ENCODE data around the gene MIS18BP1. TPM values are rescaled to one million over a fixed set of nuclear protein-coding genes. Genes with fewer than 3 reads are reported as not detected.

MIS18BP1 gene
- total RNA-seq, 2 experiments from 2014 or later, result 20.1 to 20.3 TPM

GRCh38 chr14:45201905-45202304, 51.1 kb downstream of the MIS18BP1 start:
- H3K36me3 Mint-ChIP-seq (ENCODE audit: low read depth), result peaks cover 26% of the 10 kb centered on the region
- ATAC-seq (ENCODE audit: poor library complexity) (peak; percentile 51), DNase-seq (peak in 4 of 14 experiments; percentile 4 to 32 (median 18))
- Histone ChIP-seq H3K4me3 (ENCODE audit: low read length) (no peak overlapping the region), H3K27ac (ENCODE audit: low read depth in 1 of 2, low read length in 2 of 2) (no peak overlapping the region), H3K27me3 (ENCODE audit: control insufficient read depth in 1 of 2, insufficient read depth in 2 of 2, low read length in 2 of 2) (no peaks in the 10 kb centered on the region), H3K4me1 (ENCODE audit: insufficient read depth, low read length) (no peaks in the 10 kb centered on the region), H3K9me3 (ENCODE audit: control insufficient read depth in 1 of 2, insufficient read depth in 1 of 2, low read length in 2 of 2) (no peaks in the 10 kb centered on the region), H3K36me3 (ENCODE audit: insufficient read depth, low read length) (peaks cover 4% of the 10 kb centered on the region)
- intact Hi-C loops (cut with DNase I, micrococcal nuclease), result no loop called here
- H3K9me3 Mint-ChIP-seq, result no peaks in the 10 kb centered on the region
- TF ChIP-seq CTCF (IDR thresholded peaks at IDR 0.05), result no peak
- H3K4me3 Mint-ChIP-seq, result no peak overlapping the region
- peak overlapping the region; percentile 20 for H3K27ac Mint-ChIP-seq
- ChIA-PET POLR2A (interaction anchor here (0.5 kb wide), 1 partner anchor 48 kb away, joined by 3 read pairs; no protein-coding TSS in a partner anchor), CTCF (no interaction called here)
- H3K4me1 Mint-ChIP-seq (ENCODE audit: low read depth), result no peaks in the 10 kb centered on the region
- no peaks in the 10 kb centered on the region for H3K27me3 Mint-ChIP-seq

DNA sequence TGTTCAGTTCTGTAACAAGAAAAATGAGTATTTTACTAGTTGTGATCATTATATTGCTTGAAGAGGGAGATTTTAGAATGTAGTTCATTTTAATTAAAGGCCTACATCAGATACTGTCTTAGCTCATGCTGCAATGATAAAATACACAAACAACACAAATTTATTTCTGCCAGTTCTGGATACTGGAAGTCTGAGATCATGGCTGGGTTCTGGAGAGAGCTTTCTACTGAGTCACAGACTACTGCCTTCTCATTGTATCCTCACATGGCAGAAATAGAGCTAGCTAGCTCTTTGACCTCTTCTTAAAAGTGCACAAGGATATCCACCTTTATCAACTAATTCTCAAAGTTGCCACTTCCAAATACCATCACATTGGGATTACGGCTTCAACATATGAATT, 53.8 kb downstream of the MIS18BP1 start:
- Histone ChIP-seq H3K36me3 (ENCODE audit: insufficient read depth, low read length) (peaks cover 5% of the 10 kb centered on the region), H3K27me3 (ENCODE audit: control insufficient read depth in 1 of 2, insufficient read depth in 2 of 2, low read length in 2 of 2) (no peaks in the 10 kb centered on the region), H3K4me1 (ENCODE audit: insufficient read depth, low read length) (no peaks in the 10 kb centered on the region), H3K4me3 (ENCODE audit: low read length) (no peak overlapping the region), H3K27ac (ENCODE audit: low read depth in 1 of 2, low read length in 2 of 2) (no peak overlapping the region), H3K9me3 (ENCODE audit: control insufficient read depth in 1 of 2, insufficient read depth in 1 of 2, low read length in 2 of 2) (no peaks in the 10 kb centered on the region)
- Mint-ChIP-seq H3K9me3 (no peaks in the 10 kb centered on the region), H3K27me3 (no peaks in the 10 kb centered on the region), H3K36me3 (ENCODE audit: low read depth) (peaks cover 29% of the 10 kb centered on the region), H3K27ac (no peak overlapping the region), H3K4me1 (ENCODE audit: low read depth) (no peaks in the 10 kb centered on the region), H3K4me3 (no peak overlapping the region)
- ATAC-seq (ENCODE audit: poor library complexity) (no peak), DNase-seq (no peak)
- intact Hi-C loops (cut with DNase I, micrococcal nuclease), result no loop called here
- ChIA-PET POLR2A (no interaction called here), CTCF (no interaction called here)
- no peak for TF ChIP-seq CTCF (IDR thresholded peaks at IDR 0.05)

GRCh38 chr14:45198551-45198950, 54.5 kb downstream of the MIS18BP1 start:
- Mint-ChIP-seq H3K4me1 (ENCODE audit: low read depth) (no peaks in the 10 kb centered on the region), H3K27me3 (no peaks in the 10 kb centered on the region), H3K27ac (no peak overlapping the region), H3K4me3 (no peak overlapping the region), H3K36me3 (ENCODE audit: low read depth) (peaks cover 29% of the 10 kb centered on the region), H3K9me3 (no peaks in the 10 kb centered on the region)
- intact Hi-C loops (cut with DNase I, micrococcal nuclease), result no loop called here
- no peaks in the 10 kb centered on the region for H3K4me1 ChIP-seq (ENCODE audit: insufficient read depth, low read length)
- no peaks in the 10 kb centered on the region for H3K9me3 ChIP-seq (ENCODE audit: control insufficient read depth in 1 of 2, insufficient read depth in 1 of 2, low read length in 2 of 2)
- H3K27ac ChIP-seq (ENCODE audit: low read depth in 1 of 2, low read length in 2 of 2), result no peak overlapping the region
- ATAC-seq (ENCODE audit: poor library complexity) (no peak), DNase-seq (no peak)
- H3K36me3 ChIP-seq (ENCODE audit: insufficient read depth, low read length), result peaks cover 5% of the 10 kb centered on the region
- ChIA-PET POLR2A (no interaction called here), CTCF (no interaction called here)
- no peaks in the 10 kb centered on the region for H3K27me3 ChIP-seq (ENCODE audit: control insufficient read depth in 1 of 2, insufficient read depth in 2 of 2, low read length in 2 of 2)
- TF ChIP-seq CTCF (IDR thresholded peaks at IDR 0.05), result no peak
- no peak overlapping the region for H3K4me3 ChIP-seq (ENCODE audit: low read length)

Measured in CD4-positive, alpha-beta T cell (primary cell).